GM12865 (cell line): ENCODE data around the gene FALEC.

Experiments used
- DNase-seq: peaks from one replicate; pipeline ENCODE4 v3.0.0; 2010; ENCODE audit warnings: low read depth
- H3K4me3 ChIP-seq: 2 replicates; pipeline ENCODE4 v1.5.1; 2011; ENCODE audit warnings: mild to moderate bottlenecking, low read depth, low read length, control low read depth
- CTCF ChIP-seq: IDR thresholded peaks from 2 replicates; pipeline ENCODE4 v1.5.1; 2011; ENCODE audit warnings: low read length, control low read depth, low read depth, inconsistent platforms; ENCODE audit not compliant: insufficient read depth; ENCODE audit errors: missing control alignments

The FALEC gene

GRCh38 chr1:150549496-150550221 is 34.1 kb downstream of the FALEC start:
- TF ChIP-seq CTCF, result no peak
- no peak for DNase-seq
- no peak overlapping the region; the same call in 1 of the 2 replicates for H3K4me3 ChIP-seq

- H3K4me3 ChIP-seq, result no peak overlapping the region
- DNase-seq, result no peak
- TF ChIP-seq CTCF, result no peak
Observed at GRCh38 chr1:150550222-150551050, 34.9 kb downstream of the FALEC start.

- DNase-seq, result no peak
- no peak for TF ChIP-seq CTCF
- no peak overlapping the region for H3K4me3 ChIP-seq
Observed at GRCh38 chr1:150551051-150551783, 35.7 kb downstream of the FALEC start.

- TF ChIP-seq CTCF, result no peak
- DNase-seq, result no peak
- no peak overlapping the region for H3K4me3 ChIP-seq
Observed at GRCh38 chr1:150551784-150552127, 36.2 kb downstream of the FALEC start.

- H3K4me3 ChIP-seq, result no peak overlapping the region
- DNase-seq, result no peak
- TF ChIP-seq CTCF, result no peak
Observed at GRCh38 chr1:150552128-150552910, 36.8 kb downstream of the FALEC start.

GRCh38 chr1:150552911-150553289 is 37.3 kb downstream of the FALEC start:
- TF ChIP-seq CTCF, result no peak

More at GRCh38 chr1:150552911-150553289, 37.3 kb downstream of the FALEC start:
- DNase-seq, result no peak
- no peak overlapping the region for H3K4me3 ChIP-seq
